Neuronal stem cell (in vitro differentiated cells): ENCODE results near the gene KIFC3.
"Not testable (repeated sequence)": the region's sequence is repeated elsewhere in the genome, so short reads cannot be mapped to it uniquely, and the experiment has no call there.

ENCODE experiments used
- DNase-seq: peaks from one replicate; pipeline ENCODE4 v3.0.0-alpha.2; 2013; ENCODE audit warnings: low spot score
- H2AFZ ChIP-seq: one replicate; pipeline ENCODE4 v1.6.1; 2013; ENCODE audit warnings: mild to moderate bottlenecking, low read length, inconsistent platforms
- H2AK5ac ChIP-seq: 2 replicates; pipeline ENCODE4 v1.6.1; 2013; ENCODE audit warnings: low read depth, mild to moderate bottlenecking, inconsistent platforms, low read length, moderate library complexity, mixed read lengths
- H2BK120ac ChIP-seq: 2 replicates; pipeline ENCODE4 v1.6.1; 2013; ENCODE audit warnings: low read depth, mild to moderate bottlenecking, inconsistent platforms, low read length, moderate library complexity, mixed read lengths
- H2BK12ac ChIP-seq: one replicate; pipeline ENCODE4 v1.6.1; 2013; ENCODE audit warnings: low read length, inconsistent platforms
- H2BK15ac ChIP-seq: 2 replicates; pipeline ENCODE4 v1.6.1; 2013; ENCODE audit warnings: mild to moderate bottlenecking, low read length, inconsistent platforms, mixed read lengths
- H2BK5ac ChIP-seq: one replicate; pipeline ENCODE4 v1.6.1; 2013; ENCODE audit warnings: inconsistent platforms, mild to moderate bottlenecking, low read length, moderate library complexity
- H3K14ac ChIP-seq: one replicate; pipeline ENCODE4 v1.6.1; 2013; ENCODE audit warnings: low read length, inconsistent platforms
- H3K18ac ChIP-seq: 2 replicates; pipeline ENCODE4 v1.6.1; 2013; ENCODE audit warnings: low read length, inconsistent platforms
- H3K23ac ChIP-seq: 2 replicates; pipeline ENCODE4 v1.6.1; 2013; ENCODE audit warnings: low read depth, mild to moderate bottlenecking, mixed read lengths, low read length, inconsistent platforms; ENCODE audit not compliant: poor library complexity
- H3K27ac ChIP-seq: replicated peaks from 3 replicates; pipeline ENCODE4 v1.5.1; 2013; ENCODE audit warnings: low read length, inconsistent platforms
- H3K27me3 ChIP-seq, 3 experiments: 2 replicates each; pipeline ENCODE4 v1.6.1; 2013; ENCODE audit warnings: low read length in 3 of 3, mild to moderate bottlenecking in 2 of 3, inconsistent platforms in 1 of 3, low read depth in 1 of 3, mixed read lengths in 1 of 3, moderate library complexity in 1 of 3; ENCODE audit not compliant: control insufficient read depth in 3 of 3, insufficient read depth in 3 of 3
- H3K36me3 ChIP-seq, 2 donors: replicated peaks in 1 of 2; 2 replicates each; pipeline ENCODE4 v1.6.1; 2013; ENCODE audit warnings: low read length in 2 of 2; ENCODE audit not compliant: control insufficient read depth in 2 of 2, insufficient read depth in 2 of 2
- H3K4ac ChIP-seq: 2 replicates; pipeline ENCODE4 v1.6.1; 2013; ENCODE audit warnings: inconsistent platforms, mild to moderate bottlenecking, low read length, moderate library complexity
- H3K4me1 ChIP-seq, 2 donors: 1 replicate in 1 of 2; 2 replicates in 1 of 2; pipeline ENCODE4 v1.6.1; 2013; ENCODE audit warnings: low read length in 2 of 2, low read depth in 1 of 2; ENCODE audit not compliant: control insufficient read depth in 2 of 2, insufficient read depth in 1 of 2
- H3K4me2 ChIP-seq: one replicate; pipeline ENCODE4 v1.6.1; 2013; ENCODE audit warnings: mild to moderate bottlenecking, low read length, inconsistent platforms; ENCODE audit not compliant: insufficient read depth, poor library complexity, severe bottlenecking
- H3K4me3 ChIP-seq, 2 donors: 2 replicates each; pipeline ENCODE4 v1.5.1; 2013; ENCODE audit warnings: low read length in 2 of 2, mild to moderate bottlenecking in 2 of 2, inconsistent platforms in 1 of 2, moderate library complexity in 1 of 2
- H3K79me1 ChIP-seq: one replicate; pipeline ENCODE4 v1.6.1; 2013; ENCODE audit warnings: low read depth, mild to moderate bottlenecking, inconsistent platforms, low read length, moderate library complexity
- H3K9ac ChIP-seq: one replicate; pipeline ENCODE4 v1.6.1; 2013; ENCODE audit warnings: mild to moderate bottlenecking, low read depth, low read length, inconsistent platforms; ENCODE audit not compliant: poor library complexity
- H3K9me3 ChIP-seq, 2 donors: replicated peaks in 1 of 2; 2 replicates each; pipeline versions ENCODE3 to v1.6.1; 2013; ENCODE audit warnings: low read length in 2 of 2, mild to moderate bottlenecking in 2 of 2, inconsistent platforms in 1 of 2, low read depth in 1 of 2, mixed read lengths in 1 of 2, moderate library complexity in 1 of 2; ENCODE audit not compliant: control insufficient read depth in 2 of 2, insufficient read depth in 1 of 2
- H4K8ac ChIP-seq: one replicate; pipeline ENCODE4 v1.6.1; 2013; ENCODE audit warnings: low read depth, mild to moderate bottlenecking, inconsistent platforms, low read length, moderate library complexity
- H4K91ac ChIP-seq: one replicate; pipeline ENCODE4 v1.6.1; 2013; ENCODE audit warnings: low read length, low read depth, mild to moderate bottlenecking, inconsistent platforms; ENCODE audit not compliant: poor library complexity
- WGBS, 2 donors: extraction: QIAGEN DNeasy Blood & Tissue Kit; methylation state at CpG; one replicate each; pipeline ENCODE4 v1.1.7; 2013; ENCODE audit warnings: missing lambda C conversion rate in 2 of 2, mixed read lengths in 1 of 2; ENCODE audit not compliant: insufficient read length in 2 of 2, insufficient replicate concordance in 1 of 2; ENCODE audit errors: extremely low coverage in 2 of 2; 5-methylcytosine and 5-hydroxymethylcytosine counted together

KIFC3 gene

GRCh38 chr16:57729852-57730251 lies 72.4 kb downstream of the KIFC3 start:
- not testable (repeated sequence) for H2BK15ac ChIP-seq, H3K79me1 ChIP-seq, H3K18ac ChIP-seq, H2BK5ac ChIP-seq, H3K23ac ChIP-seq, H3K4ac ChIP-seq, H3K27ac ChIP-seq, H3K9me3 ChIP-seq, H3K4me3 ChIP-seq, H2AK5ac ChIP-seq, H4K91ac ChIP-seq, H3K9ac ChIP-seq, H3K4me1 ChIP-seq, DNase-seq, H3K4me2 ChIP-seq, H2AFZ ChIP-seq, H3K14ac ChIP-seq, H3K27me3 ChIP-seq, H3K36me3 ChIP-seq, H2BK120ac ChIP-seq, H4K8ac ChIP-seq, H2BK12ac ChIP-seq
- WGBS, 2 donors = 100% methylated on average over 2 of the region's 6 CpGs; no CpG with 5 or more reads in 1 of the 2 donors

GRCh38 chr16:57729182-57729484 lies 73.2 kb downstream of the KIFC3 start:
- Histone ChIP-seq H3K18ac (no peak overlapping the region), H2BK12ac (no peak overlapping the region), H3K4me3 (no peak overlapping the region), H4K91ac (no peak overlapping the region), H3K9me3 (peaks cover 0 to 2% of the 10 kb centered on the region in 2 donors), H2BK120ac (no peak overlapping the region), H3K4me1 (no peaks in the 10 kb centered on the region), H2AFZ (no peak overlapping the region), H3K36me3 (no peaks in the 10 kb centered on the region), H3K14ac (no peak overlapping the region), H4K8ac (no peak overlapping the region), H3K79me1 (no peaks in the 10 kb centered on the region), H3K27ac (no peak overlapping the region), H3K4me2 (no peak overlapping the region), H3K9ac (no peak overlapping the region), H3K4ac (no peak overlapping the region), H2AK5ac (no peak overlapping the region), H3K23ac (no peak overlapping the region), H2BK15ac (no peak overlapping the region), H2BK5ac (no peak overlapping the region), H3K27me3 (no peaks in the 10 kb centered on the region)
- no CpG with 5 or more reads among the region's 1 CpG for WGBS, 2 donors
- DNase-seq = no peak

- no peaks in the 10 kb centered on the region for H3K79me1 ChIP-seq
- H2AFZ ChIP-seq = no peak overlapping the region
- H3K4ac ChIP-seq = no peak overlapping the region
- no peak overlapping the region for H3K4me3 ChIP-seq
- no CpG with 5 or more reads among the region's 14 CpGs for WGBS, 2 donors
- H3K18ac ChIP-seq = no peak overlapping the region
- no peaks in the 10 kb centered on the region for H3K27me3 ChIP-seq
- no peak overlapping the region for H2BK12ac ChIP-seq
- H4K91ac ChIP-seq = no peak overlapping the region
- H2BK120ac ChIP-seq = no peak overlapping the region
- H3K9me3 ChIP-seq = peaks cover 0 to 2% of the 10 kb centered on the region in 2 donors
- H2AK5ac ChIP-seq = no peak overlapping the region
- no peak overlapping the region for H3K23ac ChIP-seq
- peak overlapping the region; percentile 43 for H2BK5ac ChIP-seq
- H3K27ac ChIP-seq = no peak overlapping the region
- H3K4me1 ChIP-seq = no peaks in the 10 kb centered on the region
- H3K9ac ChIP-seq = no peak overlapping the region
- H4K8ac ChIP-seq = no peak overlapping the region
- H3K36me3 ChIP-seq = no peaks in the 10 kb centered on the region
- H2BK15ac ChIP-seq = no peak overlapping the region
- DNase-seq = no peak
- no peak overlapping the region for H3K4me2 ChIP-seq
- no peak overlapping the region for H3K14ac ChIP-seq
Measured at GRCh38 chr16:57728336-57729181, 73.7 kb downstream of the KIFC3 start.

- Histone ChIP-seq H3K79me1 (no peaks in the 10 kb centered on the region), H3K4ac (no peak overlapping the region), H3K9ac (peak overlapping the region; percentile 22), H3K4me3 (no peak overlapping the region), H3K27me3 (no peaks in the 10 kb centered on the region), H2BK120ac (no peak overlapping the region), H2AFZ (no peak overlapping the region), H4K91ac (no peak overlapping the region), H3K18ac (no peak overlapping the region), H3K4me2 (no peak overlapping the region), H4K8ac (no peak overlapping the region), H3K36me3 (no peaks in the 10 kb centered on the region), H3K27ac (no peak overlapping the region), H2AK5ac (peak overlapping the region; percentile 30), H3K23ac (no peak overlapping the region), H3K4me1 (peaks cover 0 to under 1% of the 10 kb centered on the region in 2 donors), H2BK5ac (no peak overlapping the region), H2BK12ac (no peak overlapping the region), H3K14ac (no peak overlapping the region), H2BK15ac (no peak overlapping the region), H3K9me3 (peaks cover 0 to 2% of the 10 kb centered on the region in 2 donors)
- no peak for DNase-seq
- no CpG with 5 or more reads among the region's 4 CpGs for WGBS, 2 donors
Measured at GRCh38 chr16:57727610-57728009, 74.7 kb downstream of the KIFC3 start.
